NCI-H2107 treated with DMSO at 0.1 percent for 48 hours (cell line): ENCODE data around the gene PSG2.
"Not testable (repeated sequence)": the region's sequence is repeated elsewhere in the genome, so short reads cannot be mapped to it uniquely, and the experiment has no call there.

Source experiments
- DNase-seq: peaks from one replicate; lab custom pipeline; 2025; ENCODE audit not compliant: unreplicated experiment; lab: John Stamatoyannopoulos, UW

Gene PSG2

DNA sequence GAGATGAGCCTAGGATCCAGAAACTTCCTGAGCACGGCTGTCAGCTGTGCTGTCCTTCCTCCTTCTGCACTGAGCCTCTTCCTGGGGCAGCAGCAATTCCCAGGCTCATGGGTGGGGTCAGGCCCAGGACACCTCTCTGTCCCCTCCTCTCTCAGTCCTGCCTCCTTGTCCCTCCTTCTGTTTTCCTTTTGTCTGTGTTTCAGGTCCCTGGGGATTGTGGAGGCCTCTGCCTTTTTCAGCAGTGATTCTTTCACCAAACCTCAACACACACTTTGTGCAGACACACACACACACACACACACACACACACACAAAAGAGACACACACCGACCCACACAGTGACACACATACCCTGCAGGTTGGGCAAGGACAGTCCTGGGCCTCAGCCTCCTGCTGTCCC lies at the start of gene PSG2:
TSS of gene PSG2 (minus strand) at position 101 of the 400 bp plus-strand sequence. CDS start 132 bp downstream, outside the sequence.
- DNase-seq: not testable (repeated sequence)

DNA sequence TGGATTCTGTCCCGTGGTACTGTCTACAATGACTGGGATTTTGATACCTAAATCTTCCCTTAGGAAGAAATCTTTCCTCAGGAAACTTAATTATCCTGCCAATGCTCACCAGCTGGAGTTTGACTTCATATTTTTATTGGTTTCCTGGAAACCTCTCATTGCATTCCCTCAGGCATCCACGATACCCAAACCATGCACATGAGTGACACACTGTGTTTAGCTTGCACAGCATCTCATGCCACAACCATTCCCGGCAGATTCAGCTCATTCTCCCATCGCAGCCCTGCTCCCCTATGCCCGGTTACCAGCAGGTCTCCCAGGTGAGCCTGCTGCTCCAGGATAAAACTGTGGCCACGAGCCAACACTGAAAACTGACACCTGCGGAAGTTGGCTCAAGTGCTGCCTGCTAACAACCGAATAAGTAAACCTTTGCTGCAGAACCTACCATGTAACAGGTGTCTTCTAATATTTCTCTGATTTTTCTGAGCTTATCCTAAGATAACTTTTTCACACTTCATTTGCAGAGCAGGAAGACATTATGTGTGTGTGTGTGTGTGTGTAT lies 48.9 kb upstream of the PSG2 start:
- DNase-seq: not testable (repeated sequence)

DNA sequence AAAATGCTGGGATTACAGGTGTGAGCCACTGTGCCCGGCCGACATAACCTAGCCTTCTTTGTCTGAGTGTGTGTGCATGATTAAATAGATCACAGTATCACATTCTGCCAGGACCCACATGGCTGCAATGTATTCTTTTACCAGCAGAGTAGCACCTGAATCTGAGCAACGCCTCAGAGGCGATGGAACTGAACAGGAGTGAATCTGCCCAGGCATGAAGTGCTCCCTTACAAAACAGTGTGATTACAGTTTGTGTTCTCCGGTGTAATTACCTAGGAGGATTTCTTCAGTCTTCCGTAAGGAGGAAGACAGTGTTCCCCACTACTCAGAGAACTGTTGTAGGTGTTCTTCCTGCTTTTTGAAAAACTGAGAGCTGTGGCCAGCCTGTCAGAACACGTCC lies 46.7 kb upstream of the PSG2 start:
- not testable (repeated sequence) for DNase-seq

DNA sequence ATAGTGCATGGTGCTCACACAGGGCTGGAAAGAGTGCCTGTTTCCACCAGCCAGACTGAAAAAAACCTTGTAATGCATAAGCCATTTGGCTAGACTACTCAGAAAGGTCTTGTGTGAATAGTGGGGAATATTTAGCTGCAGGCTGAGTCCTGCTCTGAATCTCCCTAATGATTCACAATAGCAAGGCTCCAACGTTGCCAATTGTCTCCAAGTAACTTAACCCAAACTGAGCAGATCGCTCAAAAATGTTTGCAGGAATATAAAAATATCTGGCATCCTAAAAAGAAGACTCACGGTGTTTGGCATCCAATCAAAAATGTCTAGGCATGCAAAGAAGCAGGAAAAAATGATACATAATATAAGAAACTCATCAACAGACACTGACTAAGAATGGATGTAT lies 44.8 kb upstream of the PSG2 start:
- not testable (repeated sequence) for DNase-seq

DNA sequence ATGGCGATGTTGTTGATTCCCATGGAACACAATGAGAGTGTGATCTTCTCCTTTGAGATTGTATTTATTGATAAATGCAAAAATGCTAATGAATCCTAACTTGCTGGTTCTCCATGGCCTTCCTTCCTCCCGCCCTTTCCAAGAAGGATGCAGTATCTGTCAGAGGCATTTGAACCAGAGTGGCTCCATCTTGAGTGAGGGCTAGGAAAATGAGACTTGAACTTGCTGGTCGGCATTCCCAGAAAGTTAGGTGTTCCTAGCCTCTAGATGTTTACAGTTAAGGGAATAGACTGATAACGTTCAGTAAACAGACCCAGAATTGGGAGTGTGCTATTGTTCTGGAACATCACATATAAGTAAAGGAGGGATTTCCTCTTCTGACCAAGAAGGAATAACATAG lies 44.2 kb upstream of the PSG2 start:
- no peak for DNase-seq

- DNase-seq: no peak
Measured at GRCh38 chr19:43124360-43124759, 41.9 kb upstream of the PSG2 start.

GRCh38 chr19:43120433-43121026 lies 38.0 kb upstream of the PSG2 start:
- not testable (repeated sequence) for DNase-seq

- DNase-seq: not testable (repeated sequence)
Measured at GRCh38 chr19:43119526-43119925, 37.0 kb upstream of the PSG2 start.

- DNase-seq: not testable (repeated sequence)
Measured at GRCh38 chr19:43116421-43116820, 33.9 kb upstream of the PSG2 start.

GRCh38 chr19:43115548-43115947 lies 33.0 kb upstream of the PSG2 start:
- not testable (repeated sequence) for DNase-seq

- DNase-seq: not testable (repeated sequence)
Measured at GRCh38 chr19:43115064-43115463, 32.6 kb upstream of the PSG2 start.

DNA sequence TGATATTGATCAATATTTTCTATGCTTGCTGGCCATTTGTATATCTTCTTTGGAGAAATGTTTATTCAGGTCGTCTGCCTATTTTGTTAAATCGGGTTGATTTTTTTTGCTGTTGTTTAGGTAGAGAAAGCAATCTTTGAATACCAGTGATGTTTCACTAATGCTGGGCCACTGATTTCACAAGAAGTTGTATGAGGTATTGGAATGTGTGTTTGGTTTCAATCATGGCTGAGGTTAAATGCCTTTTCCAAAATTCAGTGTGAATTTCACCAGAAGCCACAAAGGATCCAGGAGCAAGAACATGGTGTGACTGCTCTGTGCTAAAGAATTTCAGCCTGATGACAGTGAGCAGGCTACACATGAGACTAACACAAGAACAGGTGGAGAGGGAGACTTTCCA lies 32.1 kb upstream of the PSG2 start:
- DNase-seq: not testable (repeated sequence)

DNA sequence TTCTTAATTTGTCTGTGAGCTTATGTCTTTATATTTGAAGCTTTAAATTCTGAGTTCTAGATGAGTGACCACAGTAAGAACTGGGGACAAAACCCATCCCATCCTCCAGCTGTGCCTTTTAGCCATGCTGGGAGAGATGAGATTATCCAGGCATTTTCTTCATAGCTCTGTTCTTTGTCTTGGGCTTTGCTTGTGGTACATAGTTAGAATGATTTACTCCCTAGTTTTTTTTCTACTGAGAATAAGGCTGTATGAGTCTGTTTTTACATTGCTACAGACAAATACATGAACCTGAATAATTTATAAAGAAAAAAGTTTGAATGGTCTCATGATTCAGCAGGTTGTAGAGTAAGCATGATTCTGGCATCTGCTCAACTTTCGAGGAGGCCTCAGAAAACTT lies 24.9 kb upstream of the PSG2 start:
- not testable (repeated sequence) for DNase-seq

- DNase-seq: no peak
Measured at GRCh38 chr19:43105496-43105895, 23.0 kb upstream of the PSG2 start.

DNA sequence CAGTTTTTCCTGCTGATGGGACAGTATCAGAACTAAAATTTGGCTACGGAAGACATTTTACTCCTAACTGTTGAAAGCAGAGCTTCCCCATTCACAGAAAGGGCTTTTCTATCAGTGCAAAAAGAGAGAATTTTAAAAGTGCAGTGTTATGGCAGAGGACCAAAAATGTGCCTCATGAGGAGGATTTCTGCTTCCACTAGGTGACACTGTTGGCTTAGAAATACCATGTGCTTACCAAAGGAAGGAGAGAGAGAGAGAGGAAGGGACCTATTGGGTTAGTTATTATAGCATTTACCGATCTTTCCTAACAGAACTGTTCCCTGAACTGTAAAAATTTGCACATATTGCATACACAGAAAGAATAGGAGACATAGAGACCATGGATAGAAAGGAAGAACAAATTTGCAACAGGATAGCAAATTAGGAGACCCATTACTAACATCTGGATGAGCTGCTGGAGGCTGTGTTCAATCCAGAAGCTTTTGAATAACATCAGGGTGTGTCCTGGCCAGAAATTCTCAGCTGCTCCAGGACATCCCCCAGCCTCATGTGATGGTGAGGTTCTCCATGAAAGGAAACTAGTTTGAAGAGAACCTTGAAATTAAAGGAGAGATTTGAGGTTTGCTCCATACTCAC lies 21.8 kb upstream of the PSG2 start:
- DNase-seq: not testable (repeated sequence)

DNA sequence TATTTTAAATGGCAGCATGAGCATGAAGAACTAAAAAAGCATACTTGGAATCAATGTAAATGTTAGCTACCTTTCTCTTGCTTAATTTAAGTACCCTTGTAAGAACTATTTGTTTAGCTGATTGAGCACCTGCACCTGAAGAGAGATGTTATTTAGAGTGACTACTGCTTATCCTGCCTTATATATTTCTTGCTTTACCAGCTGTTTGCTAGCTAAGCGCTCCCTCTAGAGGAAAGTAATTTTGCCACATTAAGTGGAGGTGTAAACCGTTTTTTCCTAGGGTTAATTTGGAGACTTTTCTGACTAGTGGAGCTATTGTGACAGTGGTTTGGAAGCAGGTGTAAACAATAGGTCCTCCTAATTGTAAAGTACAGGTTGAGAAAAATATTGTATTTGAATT lies 19.4 kb upstream of the PSG2 start:
- DNase-seq: no peak

DNA sequence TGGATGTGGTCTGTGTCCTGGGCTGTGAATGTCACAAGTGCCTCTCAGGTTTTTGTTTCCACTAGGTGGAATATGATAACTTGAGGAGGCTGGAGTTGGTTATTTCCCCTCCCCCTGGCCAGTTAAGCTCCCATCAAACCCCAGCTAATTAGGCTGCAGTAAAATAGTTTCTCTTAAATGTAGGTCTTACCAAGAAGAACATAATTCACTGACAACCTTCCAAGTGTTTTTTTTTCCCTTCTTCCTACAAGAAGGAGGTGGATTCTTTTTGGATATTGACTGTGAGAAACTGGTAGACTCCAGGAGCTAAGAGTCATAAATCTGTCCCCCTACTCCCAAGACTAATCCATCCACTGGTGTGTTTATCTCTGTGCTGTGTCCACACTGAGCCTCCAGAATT lies 15.9 kb upstream of the PSG2 start:
- DNase-seq: not testable (repeated sequence)

DNA sequence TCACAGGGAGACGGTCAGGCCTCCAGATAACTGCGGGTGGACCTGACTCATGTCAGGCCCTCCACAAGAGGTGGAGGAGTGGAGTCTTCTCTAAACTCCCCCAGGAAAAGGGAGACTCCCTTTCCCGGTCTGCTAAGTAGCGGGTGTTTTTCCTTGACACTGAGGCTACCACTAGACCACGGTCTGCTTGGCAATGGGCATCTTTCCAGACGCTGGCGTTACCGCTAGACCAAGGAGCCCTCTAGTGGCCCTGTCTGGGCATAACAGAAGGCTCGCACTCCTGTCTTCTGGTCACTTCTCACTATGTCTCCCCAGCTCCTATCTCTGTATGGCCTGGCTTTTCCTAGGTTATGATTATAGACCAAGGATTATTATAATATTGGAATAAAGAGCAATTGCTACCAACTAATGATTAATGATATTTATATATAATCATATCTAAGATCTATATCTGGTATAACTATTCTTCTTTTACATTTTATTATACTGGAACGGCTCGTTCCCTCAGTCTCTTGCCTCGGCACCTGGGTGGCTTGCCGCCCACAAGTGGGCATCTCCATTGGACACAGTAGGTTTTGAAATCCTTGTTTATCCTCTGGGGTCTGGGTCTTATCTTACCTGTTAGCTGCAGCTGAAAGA lies 5.3 kb upstream of the PSG2 start:
- not testable (repeated sequence) for DNase-seq

DNA sequence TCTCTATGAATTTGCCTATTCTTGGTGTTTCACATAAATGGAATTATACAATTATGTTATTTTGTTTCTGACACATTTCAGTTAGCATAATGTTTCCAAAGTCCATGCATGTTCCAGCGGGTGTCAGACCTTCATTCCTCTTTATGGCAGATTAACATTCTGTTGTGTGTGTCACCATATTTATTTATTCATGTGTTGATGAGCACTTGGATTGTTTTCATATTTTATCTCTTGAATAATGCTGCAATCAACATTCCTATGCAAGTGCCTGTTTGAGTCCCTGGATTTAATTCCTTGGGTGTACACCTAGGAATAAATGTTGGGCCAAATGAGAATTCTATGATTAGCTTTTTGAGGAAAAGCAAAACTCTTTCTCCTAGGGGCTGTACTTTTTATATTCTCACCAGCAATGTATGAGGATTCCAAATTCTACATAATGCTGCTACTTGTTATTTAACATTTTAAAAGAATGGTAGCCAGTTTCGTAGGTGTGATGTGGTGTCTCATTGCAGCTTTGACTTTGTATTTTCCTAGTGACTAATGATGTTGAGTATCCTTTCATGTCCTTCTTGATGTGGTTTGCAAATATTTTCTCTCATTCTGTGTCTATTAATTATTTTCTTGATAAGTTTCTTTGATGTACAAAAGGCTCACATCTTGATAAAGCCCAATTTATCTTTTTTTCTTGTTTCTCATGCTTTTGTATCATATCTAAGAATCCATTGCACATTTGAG lies 3.5 kb upstream of the PSG2 start:
- DNase-seq: not testable (repeated sequence)

DNA sequence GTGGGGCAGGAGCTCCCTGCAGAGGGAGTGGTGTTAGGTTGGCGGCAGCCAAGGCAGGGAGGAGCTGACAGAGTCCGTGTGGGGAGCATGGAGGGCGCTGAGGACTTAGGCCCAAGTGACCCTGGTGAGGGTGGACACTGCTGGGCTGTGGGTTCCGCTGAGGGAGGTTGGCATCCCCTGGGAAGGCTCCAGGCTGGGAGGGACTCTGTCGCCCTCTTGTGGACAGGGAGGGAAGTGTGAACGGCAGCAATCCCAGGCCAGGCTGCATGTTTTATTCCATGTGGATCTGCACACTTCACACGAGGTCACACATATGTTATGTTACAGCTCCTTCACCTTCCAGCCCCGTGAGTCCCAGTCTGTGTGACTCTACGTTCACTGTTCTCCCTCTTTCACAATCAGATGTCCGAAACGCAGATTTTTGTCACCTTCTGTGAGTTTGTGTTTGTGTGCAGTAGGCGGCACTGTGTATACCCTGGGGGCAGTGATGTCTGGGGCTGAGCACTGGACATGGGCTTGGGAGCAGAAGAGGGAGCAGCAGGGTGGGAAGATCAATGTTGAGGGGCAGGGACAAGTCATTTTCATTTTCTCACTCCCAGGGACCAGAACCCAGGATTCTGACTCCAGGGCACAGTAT lies 1.8 kb upstream of the PSG2 start:
- DNase-seq: not testable (repeated sequence)

DNA sequence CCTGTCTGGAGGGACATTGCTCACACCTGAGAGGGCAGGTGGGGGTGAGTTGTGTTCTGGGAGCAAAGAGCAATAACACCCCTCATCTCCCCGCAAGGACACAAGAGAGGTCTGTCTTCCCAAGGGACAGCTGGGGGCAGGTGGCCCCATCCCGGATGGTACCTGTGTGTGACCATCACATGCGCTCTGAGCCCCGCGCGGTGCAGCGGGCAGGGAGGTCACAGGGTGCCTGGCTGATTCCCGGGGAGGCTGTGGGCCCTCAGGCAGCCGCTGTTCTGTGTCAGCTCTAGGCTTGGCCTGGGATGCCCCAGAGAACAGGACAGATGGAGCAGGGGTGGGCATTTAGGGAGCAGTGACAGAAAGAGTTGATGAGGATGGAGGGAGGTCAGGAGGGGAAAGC lies 1.2 kb upstream of the PSG2 start:
- DNase-seq: not testable (repeated sequence)
